IPS-18c (cell line): Measurements from ENCODE around the gene MBD4.

Experiments used
- H3K4me3 ChIP-seq: 2 replicates; pipeline ENCODE4 v1.7.0; 2013; ENCODE audit warnings: low read depth, mild to moderate bottlenecking, low read length, moderate library complexity; ENCODE audit not compliant: insufficient read depth
- H3K9me3 ChIP-seq: one replicate; pipeline ENCODE4 v1.6.1; 2013; ENCODE audit warnings: mild to moderate bottlenecking, low read length, moderate library complexity; ENCODE audit not compliant: control insufficient read depth, insufficient read depth

The MBD4 gene

DNA sequence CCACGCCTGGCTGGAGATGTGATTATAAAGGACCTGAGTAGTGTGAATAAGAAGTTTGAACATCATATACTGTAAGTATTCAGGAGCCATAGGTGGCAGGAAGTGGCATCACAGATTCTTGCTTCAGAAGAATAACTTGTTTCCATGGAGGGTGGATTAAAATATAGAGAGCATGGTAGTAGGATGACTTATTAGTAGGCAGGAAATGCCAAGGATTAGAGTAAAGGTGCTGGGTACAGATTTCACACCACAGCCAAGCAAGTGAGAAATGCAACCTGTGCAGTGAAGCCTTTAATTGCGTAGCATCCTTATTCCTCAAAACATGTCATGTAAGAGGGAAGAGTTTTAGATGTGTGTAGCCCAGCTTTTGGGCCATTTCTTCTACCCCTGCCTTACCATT, 31.1 kb upstream of the MBD4 start:
- Histone ChIP-seq H3K4me3 (no peak overlapping the region), H3K9me3 (no peaks in the 10 kb centered on the region)

DNA sequence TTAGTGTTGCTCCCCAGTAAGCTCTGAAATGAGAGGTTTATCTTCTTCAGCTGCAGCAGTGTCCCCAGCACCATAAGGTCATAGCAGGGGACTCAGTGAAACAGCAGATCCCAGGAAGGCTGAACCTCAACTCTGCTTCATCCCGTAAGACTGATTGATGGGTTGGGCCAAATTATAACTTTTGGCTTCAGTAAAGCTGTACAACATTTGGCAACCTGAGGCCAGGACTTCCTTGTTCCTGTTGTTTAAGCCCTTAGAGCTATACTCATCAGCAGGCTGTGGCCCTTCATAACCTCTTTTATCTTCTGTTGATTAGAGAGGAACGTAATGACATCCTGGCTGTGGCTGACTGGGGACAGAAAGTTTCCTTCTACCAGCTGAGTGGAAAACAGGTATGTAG, 29.3 kb upstream of the MBD4 start:
- H3K4me3 ChIP-seq = no peak overlapping the region
- H3K9me3 ChIP-seq = no peaks in the 10 kb centered on the region

DNA sequence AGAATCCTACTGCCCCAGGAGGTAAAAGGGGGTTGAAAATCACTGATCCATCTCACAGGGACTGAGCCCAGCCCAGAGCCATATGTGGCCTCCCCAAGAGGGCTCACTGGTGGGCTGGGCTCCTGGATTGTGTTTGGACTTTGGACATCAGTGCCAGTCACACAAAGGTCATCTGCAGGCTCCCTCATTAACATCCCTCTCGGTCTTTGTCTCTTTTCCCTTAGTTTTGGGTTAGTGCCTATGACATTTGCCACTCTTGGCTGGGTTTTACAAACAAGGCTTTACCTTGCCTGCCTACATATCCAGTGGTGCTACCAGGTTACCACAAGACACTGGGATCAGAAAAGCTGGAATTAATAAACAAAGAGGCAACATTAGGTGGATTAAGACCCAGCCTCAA, 28.2 kb upstream of the MBD4 start:
- Histone ChIP-seq H3K9me3 (no peaks in the 10 kb centered on the region), H3K4me3 (no peak overlapping the region)

GRCh38 chr3:129463716-129464115, 24.0 kb upstream of the MBD4 start:
- H3K9me3 ChIP-seq = no peaks in the 10 kb centered on the region

GRCh38 chr3:129463094-129463493, 23.3 kb upstream of the MBD4 start:
- H3K9me3 ChIP-seq = no peaks in the 10 kb centered on the region
- no peak overlapping the region for H3K4me3 ChIP-seq

More at GRCh38 chr3:129463716-129464115, 24.0 kb upstream of the MBD4 start:
- H3K4me3 ChIP-seq = no peak overlapping the region

DNA sequence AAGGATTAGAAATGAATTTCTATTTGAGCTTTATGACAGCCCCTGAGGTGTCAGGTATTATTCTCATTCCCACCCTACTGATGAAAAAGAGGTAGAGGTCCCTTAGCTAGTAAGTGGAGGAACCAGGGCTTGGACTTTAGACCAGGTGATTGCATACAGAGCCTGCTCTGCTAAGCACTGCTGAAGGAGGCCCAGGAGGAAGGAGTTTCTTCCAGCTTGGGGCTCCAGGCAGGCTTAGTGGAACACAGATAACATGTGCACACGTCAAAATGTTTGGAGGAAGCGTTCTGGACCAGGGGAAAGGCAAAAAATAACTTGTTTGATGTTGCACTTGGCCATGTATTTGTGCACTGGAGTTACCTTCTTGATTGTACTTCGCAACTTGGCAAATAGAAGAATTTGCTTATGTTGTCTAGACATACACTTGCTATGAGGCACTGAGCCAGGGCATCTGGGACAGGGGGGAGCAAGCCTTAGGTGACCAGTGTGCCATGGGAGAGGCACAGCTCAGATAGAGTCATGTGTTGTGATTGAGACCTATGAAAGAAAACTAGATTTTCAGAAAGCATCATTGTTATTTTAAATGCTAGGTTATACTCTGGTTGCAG, 22.7 kb upstream of the MBD4 start:
- H3K4me3 ChIP-seq = no peak overlapping the region

GRCh38 chr3:129461461-129462146, 21.9 kb upstream of the MBD4 start:
- Histone ChIP-seq H3K9me3 (no peaks in the 10 kb centered on the region), H3K4me3 (no peak overlapping the region)

More for the DNA sequence above, 22.7 kb upstream of the MBD4 start:
- H3K9me3 ChIP-seq = no peaks in the 10 kb centered on the region

DNA sequence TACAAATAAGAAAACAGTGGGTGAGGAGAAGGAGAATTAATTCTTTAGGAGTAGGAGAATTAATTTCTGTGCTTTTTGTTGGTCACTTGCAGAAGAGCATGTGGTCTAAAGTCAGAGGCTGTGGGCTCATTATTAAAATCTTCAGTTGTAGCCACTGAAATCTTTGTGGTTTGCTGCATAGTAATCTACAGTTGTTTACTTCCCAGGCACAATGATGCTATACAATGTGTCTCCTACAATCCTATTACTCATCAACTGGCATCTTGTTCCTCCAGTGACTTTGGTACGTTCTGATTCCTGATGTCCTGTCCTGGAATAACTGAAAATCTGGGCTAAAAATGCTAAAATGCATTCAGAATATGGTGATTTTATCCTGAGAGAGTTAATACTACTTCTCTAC, 21.3 kb upstream of the MBD4 start:
- no peak overlapping the region for H3K4me3 ChIP-seq

DNA sequence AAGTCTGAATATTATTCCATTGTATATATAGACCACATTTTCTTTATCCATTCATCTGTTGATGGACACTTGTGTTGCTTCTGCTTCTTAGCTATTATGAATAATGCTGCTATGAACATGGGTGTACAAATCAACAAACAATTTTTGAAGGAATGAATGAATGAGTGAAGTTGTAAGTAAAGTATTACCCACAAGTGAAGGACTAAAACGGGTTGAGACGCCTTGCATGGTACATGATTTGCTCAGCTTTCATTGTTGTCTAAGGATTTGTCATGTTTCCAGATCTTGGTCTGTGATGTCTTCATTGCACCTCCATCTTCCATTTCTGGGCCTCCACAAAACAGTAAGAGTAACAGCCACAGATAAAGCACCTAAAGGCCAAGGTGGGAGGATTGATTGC, 20.8 kb upstream of the MBD4 start:
- Histone ChIP-seq H3K9me3 (no peaks in the 10 kb centered on the region), H3K4me3 (no peak overlapping the region)

More for the DNA sequence above, 21.3 kb upstream of the MBD4 start:
- no peaks in the 10 kb centered on the region for H3K9me3 ChIP-seq

DNA sequence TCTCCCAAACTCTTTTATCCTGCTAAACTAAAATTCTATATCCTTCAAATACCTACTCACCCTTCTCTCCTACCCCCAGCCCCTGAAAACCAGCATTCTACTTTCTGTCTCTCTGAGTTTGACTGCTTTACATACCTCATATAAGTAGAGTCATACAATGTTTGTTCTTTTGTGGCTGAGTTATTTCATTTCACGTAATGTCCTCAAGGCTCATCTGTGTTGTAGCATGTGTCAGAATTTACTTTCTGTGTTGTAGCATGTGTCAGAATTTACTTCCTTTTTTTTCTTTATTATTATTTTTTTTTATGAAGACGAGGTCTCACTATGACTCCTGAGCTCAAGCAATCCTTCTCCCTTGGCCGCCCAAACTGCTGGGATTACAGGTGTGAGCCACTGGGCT, 20.4 kb upstream of the MBD4 start:
- H3K9me3 ChIP-seq = no peaks in the 10 kb centered on the region
- no peak overlapping the region for H3K4me3 ChIP-seq

GRCh38 chr3:129453732-129454131, 14.0 kb upstream of the MBD4 start:
- Histone ChIP-seq H3K4me3 (no peak overlapping the region), H3K9me3 (peaks cover 2% of the 10 kb centered on the region)

- no peaks in the 10 kb centered on the region for H3K9me3 ChIP-seq
- no peak overlapping the region; the same call in 1 of the 2 replicates for H3K4me3 ChIP-seq
These were observed 9.7 kb upstream of the MBD4 start for GRCh38 chr3:129449279-129450115.

DNA sequence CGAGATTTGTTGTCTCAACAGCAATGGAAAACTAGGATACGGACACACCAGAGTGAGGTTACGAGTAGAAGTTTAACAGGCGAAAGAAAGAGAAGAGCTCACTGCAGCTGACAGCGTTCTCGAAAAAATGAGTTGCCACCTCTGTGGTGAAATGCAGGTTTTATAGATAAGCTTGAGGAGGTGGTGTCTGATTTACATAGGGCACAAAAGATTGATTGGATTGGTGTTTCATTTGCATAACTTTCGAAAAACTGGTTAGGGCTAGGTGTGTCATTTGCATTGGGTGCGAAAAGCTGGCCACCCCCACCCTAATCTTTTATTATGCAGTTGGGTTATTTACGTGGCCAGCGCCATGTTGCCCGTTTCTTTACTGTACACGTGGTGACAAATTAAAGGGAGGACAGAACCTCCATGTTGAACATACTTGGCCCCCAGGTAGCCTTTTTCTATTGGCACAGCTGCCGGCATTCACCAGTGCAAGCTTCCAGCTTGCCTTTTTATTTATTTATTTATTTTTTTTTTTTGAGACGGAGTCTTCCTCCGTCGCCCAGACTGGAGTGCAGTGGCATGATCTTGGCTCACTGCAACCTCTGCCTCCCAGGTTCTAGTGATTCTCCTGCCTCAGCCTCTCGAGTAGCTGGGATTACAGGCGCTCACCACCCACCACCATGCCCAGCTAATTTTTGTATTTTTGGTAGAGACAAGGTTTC, 8.6 kb upstream of the MBD4 start:
- Histone ChIP-seq H3K9me3 (no peaks in the 10 kb centered on the region), H3K4me3 (no peak overlapping the region)

GRCh38 chr3:129446926-129447325, 7.2 kb upstream of the MBD4 start:
- no peaks in the 10 kb centered on the region for H3K9me3 ChIP-seq
- H3K4me3 ChIP-seq = no peak overlapping the region

DNA sequence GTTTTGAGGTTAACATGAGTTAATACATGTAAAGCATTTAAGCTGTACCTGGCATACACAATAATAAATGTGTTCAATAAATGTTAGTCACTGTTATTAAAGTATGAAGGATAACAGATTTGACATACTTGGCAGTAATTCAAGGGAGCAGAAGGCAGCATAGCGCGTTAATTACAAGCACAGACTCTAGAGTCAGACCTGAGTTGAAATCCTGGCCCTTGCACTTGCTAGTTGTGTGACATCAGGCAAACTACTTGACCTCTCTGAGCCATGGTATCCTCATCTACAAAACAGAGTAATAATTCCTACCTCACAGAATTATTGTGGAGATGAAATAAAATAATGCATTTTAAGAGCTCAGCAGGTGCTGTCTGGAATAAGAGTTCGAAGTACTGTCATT, 5.7 kb upstream of the MBD4 start:
- H3K9me3 ChIP-seq = no peaks in the 10 kb centered on the region
- no peak overlapping the region for H3K4me3 ChIP-seq

- no peaks in the 10 kb centered on the region for H3K9me3 ChIP-seq
- H3K4me3 ChIP-seq = no peak overlapping the region
These were observed 3.2 kb upstream of the MBD4 start for GRCh38 chr3:129442947-129443346.

GRCh38 chr3:129442486-129442885, 2.7 kb upstream of the MBD4 start:
- H3K9me3 ChIP-seq = no peaks in the 10 kb centered on the region
- no peak overlapping the region for H3K4me3 ChIP-seq
